ENCODE measurements around the gene PLG. TPM values are rescaled to one million over a fixed set of nuclear protein-coding genes. Genes with fewer than 3 reads are reported as not detected.
"Not testable (repeated sequence)": the region's sequence is repeated elsewhere in the genome, so short reads cannot be mapped to it uniquely, and the experiment has no call there.

PLG gene
- total and polyA plus RNA-seq, 2 donors (not counting 1 experiment from before 2014, with no cell fraction given): not detected

- no peak overlapping the region for H2AFZ ChIP-seq (ENCODE audit: low read length)
Measured at GRCh38 chr6:160667639-160668481, 34.2 kb upstream of the PLG start.

GRCh38 chr6:160668589-160668988 is 33.5 kb upstream of the PLG start:
- Histone ChIP-seq H3K4me2 (ENCODE audit: extremely low read depth, insufficient read depth, low read length) (no peak overlapping the region), H3K27ac (ENCODE audit: insufficient read depth, low read length) (no peak overlapping the region), H3K27me3 (ENCODE audit: control insufficient read depth, insufficient read depth, low read length) (no peaks in the 10 kb centered on the region), H3K79me2 (ENCODE audit: control insufficient read depth, insufficient read depth, low read length) (no peaks in the 10 kb centered on the region), H3K36me3 (ENCODE audit: control insufficient read depth, insufficient read depth, low read length) (no peaks in the 10 kb centered on the region), H3K9ac (ENCODE audit: insufficient read depth, low read length) (no peak overlapping the region), H3K4me1 (ENCODE audit: control insufficient read depth, extremely low read depth, insufficient read depth, low read length) (no peaks in the 10 kb centered on the region), H2AFZ (ENCODE audit: low read length) (no peak overlapping the region), H4K20me1 (ENCODE audit: control insufficient read depth, extremely low read depth, insufficient read depth, low read length) (no peaks in the 10 kb centered on the region), H3K4me3 (replicated peaks in 1 of 4; ENCODE audit: control extremely low read depth in 1 of 4, insufficient read depth in 1 of 4, low read depth in 3 of 4, low read length in 4 of 4) (no peak overlapping the region), H3K9me3 (ENCODE audit: control insufficient read depth, insufficient read depth, low read depth, low read length) (no peaks in the 10 kb centered on the region)
- TF ChIP-seq EZH2 (IDR thresholded peaks at IDR 0.05; ENCODE audit: low read length, missing control alignments) (no peak), CTCF (conservative IDR thresholded peaks at IDR 0.05 in 1 of 2, IDR thresholded peaks at IDR 0.05 in 1 of 2; ENCODE audit: low read depth in 1 of 2, low read length in 2 of 2) (no peak)
- no peak for DNase-seq (ENCODE audit: low read depth in 2 of 2)

More at GRCh38 chr6:160667639-160668481, 34.2 kb upstream of the PLG start:
- TF ChIP-seq EZH2 (IDR thresholded peaks at IDR 0.05; ENCODE audit: low read length, missing control alignments): no peak
- no peak for TF ChIP-seq CTCF (conservative IDR thresholded peaks at IDR 0.05 in 1 of 2, IDR thresholded peaks at IDR 0.05 in 1 of 2; ENCODE audit: low read depth in 1 of 2, low read length in 2 of 2)
- Histone ChIP-seq H3K27ac (ENCODE audit: insufficient read depth, low read length) (no peak overlapping the region), H3K9ac (ENCODE audit: insufficient read depth, low read length) (no peak overlapping the region), H3K4me1 (ENCODE audit: control insufficient read depth, extremely low read depth, insufficient read depth, low read length) (no peaks in the 10 kb centered on the region), H3K4me2 (ENCODE audit: extremely low read depth, insufficient read depth, low read length) (no peak overlapping the region), H3K9me3 (ENCODE audit: control insufficient read depth, insufficient read depth, low read depth, low read length) (no peaks in the 10 kb centered on the region), H4K20me1 (ENCODE audit: control insufficient read depth, extremely low read depth, insufficient read depth, low read length) (no peaks in the 10 kb centered on the region), H3K79me2 (ENCODE audit: control insufficient read depth, insufficient read depth, low read length) (no peaks in the 10 kb centered on the region), H3K36me3 (ENCODE audit: control insufficient read depth, insufficient read depth, low read length) (no peaks in the 10 kb centered on the region), H3K4me3 (replicated peaks in 1 of 4; ENCODE audit: control extremely low read depth in 1 of 4, insufficient read depth in 1 of 4, low read depth in 3 of 4, low read length in 4 of 4) (no peak overlapping the region), H3K27me3 (ENCODE audit: control insufficient read depth, insufficient read depth, low read length) (no peaks in the 10 kb centered on the region)
- no peak for DNase-seq (ENCODE audit: low read depth in 2 of 2)

GRCh38 chr6:160676418-160676817 is 25.6 kb upstream of the PLG start:
- not testable (repeated sequence) for H3K4me3 ChIP-seq (replicated peaks in 1 of 4; ENCODE audit: control extremely low read depth in 1 of 4, insufficient read depth in 1 of 4, low read depth in 3 of 4, low read length in 4 of 4); DNase-seq (ENCODE audit: low read depth in 2 of 2); H3K9me3 ChIP-seq (ENCODE audit: control insufficient read depth, insufficient read depth, low read depth, low read length); H3K79me2 ChIP-seq (ENCODE audit: control insufficient read depth, insufficient read depth, low read length); H3K27ac ChIP-seq (ENCODE audit: insufficient read depth, low read length); H3K27me3 ChIP-seq (ENCODE audit: control insufficient read depth, insufficient read depth, low read length); H3K4me2 ChIP-seq (ENCODE audit: extremely low read depth, insufficient read depth, low read length); H4K20me1 ChIP-seq (ENCODE audit: control insufficient read depth, extremely low read depth, insufficient read depth, low read length); H3K36me3 ChIP-seq (ENCODE audit: control insufficient read depth, insufficient read depth, low read length); H3K4me1 ChIP-seq (ENCODE audit: control insufficient read depth, extremely low read depth, insufficient read depth, low read length); H2AFZ ChIP-seq (ENCODE audit: low read length); H3K9ac ChIP-seq (ENCODE audit: insufficient read depth, low read length)

Measured in fibroblast of lung (primary cell).